Measurements from ENCODE around the gene PTPRO. TPM values are rescaled to one million over a fixed set of nuclear protein-coding genes. Genes with fewer than 3 reads are reported as not detected.
A peak's percentile ranks its signal among the peaks of the same experiment; 100 is the strongest.

Gene PTPRO
- total RNA-seq, 1 donor from 2014 or later: 0.26 TPM

DNA sequence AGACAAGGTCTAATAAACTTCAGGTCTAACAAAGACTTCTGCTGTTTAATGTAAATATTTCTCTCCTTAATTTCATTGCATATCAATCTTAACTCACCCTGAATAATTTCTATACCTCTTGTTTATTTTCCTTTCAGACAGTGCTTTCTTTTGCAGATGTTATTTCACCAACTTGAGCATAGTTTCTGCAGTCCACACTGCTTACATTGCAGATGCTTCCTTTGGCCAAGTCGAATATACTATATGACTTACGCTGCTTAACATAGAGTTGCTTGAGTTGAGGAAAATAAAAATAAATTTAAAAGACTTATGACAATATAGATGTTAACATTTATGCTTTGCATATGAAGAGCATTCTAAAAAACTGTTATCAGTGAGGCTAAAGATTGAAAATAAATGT lies 217.7 kb downstream of the PTPRO start:
- Mint-ChIP-seq H3K36me3 (ENCODE audit: low read depth) (peaks cover 4% of the 10 kb centered on the region), H3K27ac (no peak overlapping the region), H3K27me3 (ENCODE audit: insufficient read depth) (no peaks in the 10 kb centered on the region), H3K4me1 (ENCODE audit: low read depth) (peaks cover 12% of the 10 kb centered on the region), H3K4me3 (no peak overlapping the region), H3K9me3 (no peaks in the 10 kb centered on the region)
- intact Hi-C loops (cut with micrococcal nuclease): no loop called here
- no peak for DNase-seq (ENCODE audit: low spot score)

DNA sequence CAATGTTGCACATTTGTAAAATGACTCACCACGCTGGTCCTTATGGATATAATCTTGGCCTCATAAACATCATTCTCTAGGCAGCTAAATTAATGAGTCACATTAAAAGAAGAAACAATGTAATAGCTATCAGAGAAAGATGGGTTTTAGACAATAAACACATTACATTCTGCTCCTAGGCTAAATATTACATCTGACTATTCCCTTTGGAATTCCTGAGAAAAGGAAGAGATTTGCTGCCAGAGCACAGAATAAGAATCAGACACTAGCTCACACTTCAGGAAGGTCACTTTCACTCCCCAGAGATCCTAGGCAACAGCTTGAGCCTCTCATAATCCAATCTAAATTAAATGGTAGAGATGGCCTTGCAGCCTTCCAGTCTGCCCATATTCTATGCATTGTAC lies 218.2 kb downstream of the PTPRO start:
- Mint-ChIP-seq H3K27ac (no peak overlapping the region), H3K9me3 (no peaks in the 10 kb centered on the region), H3K27me3 (ENCODE audit: insufficient read depth) (no peaks in the 10 kb centered on the region), H3K4me3 (no peak overlapping the region), H3K4me1 (ENCODE audit: low read depth) (peaks cover 17% of the 10 kb centered on the region), H3K36me3 (ENCODE audit: low read depth) (peaks cover 4% of the 10 kb centered on the region)
- no peak for DNase-seq (ENCODE audit: low spot score)
- intact Hi-C loops (cut with micrococcal nuclease): no loop called here

DNA sequence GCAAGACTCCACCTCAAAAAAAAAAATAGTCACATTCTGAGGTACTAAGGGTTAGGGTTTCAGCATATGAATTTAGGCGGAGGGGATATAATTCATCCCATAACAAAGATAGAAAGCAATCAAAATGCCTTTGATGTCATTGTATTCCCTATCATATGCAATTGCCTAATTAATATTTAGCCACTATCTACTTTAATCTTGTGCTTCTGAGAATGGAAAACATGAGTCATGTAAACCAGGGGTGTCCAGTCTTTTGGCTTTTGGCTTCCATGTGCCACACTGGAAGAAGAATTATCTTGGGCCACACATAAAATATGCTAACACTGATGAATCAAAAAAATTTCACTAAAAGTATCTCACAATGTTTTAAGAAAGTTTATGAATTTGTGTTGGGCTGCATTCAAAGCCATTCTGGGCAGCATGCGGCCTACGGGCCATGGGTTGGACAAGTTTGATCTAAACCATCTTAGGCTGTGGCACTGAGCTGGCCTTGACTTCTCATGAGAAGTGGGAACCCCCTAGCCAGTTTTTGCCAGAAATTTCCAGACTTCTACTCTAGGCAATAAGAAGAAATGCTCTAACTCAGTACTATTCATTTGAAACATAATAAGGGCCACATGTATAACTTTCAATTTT lies 219.8 kb downstream of the PTPRO start:
- Mint-ChIP-seq H3K4me1 (ENCODE audit: low read depth) (peaks cover 33% of the 10 kb centered on the region), H3K4me3 (no peak overlapping the region), H3K36me3 (ENCODE audit: low read depth) (peaks cover 4% of the 10 kb centered on the region), H3K27me3 (ENCODE audit: insufficient read depth) (no peaks in the 10 kb centered on the region), H3K27ac (no peak overlapping the region), H3K9me3 (no peaks in the 10 kb centered on the region)
- DNase-seq (ENCODE audit: low spot score): no peak
- intact Hi-C loops (cut with micrococcal nuclease): no loop called here

DNA sequence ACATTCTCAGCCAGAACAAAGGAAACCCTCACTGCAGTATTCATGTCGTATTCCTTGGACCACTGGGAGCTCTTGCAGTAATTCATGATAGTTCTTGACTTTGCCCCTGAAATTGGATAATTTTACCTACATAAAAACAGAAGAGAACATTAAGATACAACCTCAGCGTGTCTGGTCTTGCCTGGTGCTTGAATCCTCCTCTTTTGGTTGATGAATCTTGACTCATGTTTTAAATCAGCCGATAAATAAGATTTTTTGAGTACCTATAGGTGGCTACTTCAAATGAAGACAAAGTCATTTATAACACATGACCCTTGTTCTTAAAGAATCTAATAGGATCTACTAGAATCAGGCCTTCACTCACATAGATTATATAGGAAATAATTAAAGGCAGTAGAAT lies 221.0 kb downstream of the PTPRO start:
- DNase-seq (ENCODE audit: low spot score): no peak
- Mint-ChIP-seq H3K27me3 (ENCODE audit: insufficient read depth) (no peaks in the 10 kb centered on the region), H3K4me3 (no peak overlapping the region), H3K27ac (no peak overlapping the region), H3K9me3 (no peaks in the 10 kb centered on the region), H3K36me3 (ENCODE audit: low read depth) (peaks cover 5% of the 10 kb centered on the region), H3K4me1 (ENCODE audit: low read depth) (peaks cover 45% of the 10 kb centered on the region)
- intact Hi-C loops (cut with micrococcal nuclease): no loop called here

DNA sequence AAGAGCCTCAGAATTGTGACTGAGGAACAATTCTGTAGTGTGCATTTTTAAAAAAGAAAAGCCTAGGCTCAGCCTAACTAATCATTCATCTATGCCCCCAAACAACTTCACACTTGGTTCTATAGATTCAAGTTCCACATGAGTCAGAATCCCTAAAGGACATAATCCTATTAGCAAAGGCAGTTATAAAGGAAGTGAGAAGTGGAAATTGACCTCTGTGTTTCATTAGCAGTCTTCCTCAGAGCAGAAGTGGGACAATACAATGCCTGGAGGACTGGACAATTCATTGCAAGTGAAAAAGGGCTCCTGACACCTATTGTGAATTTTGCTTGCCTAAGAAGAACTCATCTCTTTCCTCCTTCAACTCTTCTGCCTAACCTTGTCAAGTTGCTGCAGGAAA lies 222.3 kb downstream of the PTPRO start:
- peaks cover 2% of the 10 kb centered on the region for H3K9me3 Mint-ChIP-seq
- peaks cover 10% of the 10 kb centered on the region for H3K36me3 Mint-ChIP-seq (ENCODE audit: low read depth)
- H3K27me3 Mint-ChIP-seq (ENCODE audit: insufficient read depth): no peaks in the 10 kb centered on the region
- no peak overlapping the region for H3K4me3 Mint-ChIP-seq
- no peak for DNase-seq (ENCODE audit: low spot score)
- H3K4me1 Mint-ChIP-seq (ENCODE audit: low read depth): peaks cover 44% of the 10 kb centered on the region
- peak overlapping the region; percentile 36 for H3K27ac Mint-ChIP-seq
- intact Hi-C loops (cut with micrococcal nuclease): no loop called here

DNA sequence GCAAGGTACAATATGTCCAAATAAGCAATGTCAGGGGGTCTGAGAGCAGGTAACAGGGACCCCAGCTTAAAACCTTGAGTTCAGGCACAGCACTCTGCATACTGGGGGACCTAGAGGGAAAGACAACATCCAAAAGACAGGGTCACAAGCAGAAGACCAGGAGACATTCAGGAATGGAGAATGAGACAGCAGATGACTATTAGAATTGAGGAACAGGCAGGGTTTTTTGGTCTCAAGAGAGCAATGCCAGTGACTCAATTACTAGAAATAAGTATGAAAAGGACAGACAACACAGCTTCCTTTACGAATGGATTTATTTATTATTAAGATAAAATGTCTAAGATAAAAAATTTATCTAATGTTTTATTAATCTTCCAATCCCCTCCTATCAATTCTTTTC lies 223.0 kb downstream of the PTPRO start:
- Mint-ChIP-seq H3K36me3 (ENCODE audit: low read depth) (peaks cover 14% of the 10 kb centered on the region), H3K27me3 (ENCODE audit: insufficient read depth) (no peaks in the 10 kb centered on the region), H3K9me3 (peaks cover 7% of the 10 kb centered on the region), H3K4me1 (ENCODE audit: low read depth) (peaks cover 44% of the 10 kb centered on the region), H3K27ac (peak overlapping the region; percentile 4), H3K4me3 (peak overlapping the region; percentile 32)
- intact Hi-C loops (cut with micrococcal nuclease): no loop called here
- DNase-seq (ENCODE audit: low spot score): no peak

DNA sequence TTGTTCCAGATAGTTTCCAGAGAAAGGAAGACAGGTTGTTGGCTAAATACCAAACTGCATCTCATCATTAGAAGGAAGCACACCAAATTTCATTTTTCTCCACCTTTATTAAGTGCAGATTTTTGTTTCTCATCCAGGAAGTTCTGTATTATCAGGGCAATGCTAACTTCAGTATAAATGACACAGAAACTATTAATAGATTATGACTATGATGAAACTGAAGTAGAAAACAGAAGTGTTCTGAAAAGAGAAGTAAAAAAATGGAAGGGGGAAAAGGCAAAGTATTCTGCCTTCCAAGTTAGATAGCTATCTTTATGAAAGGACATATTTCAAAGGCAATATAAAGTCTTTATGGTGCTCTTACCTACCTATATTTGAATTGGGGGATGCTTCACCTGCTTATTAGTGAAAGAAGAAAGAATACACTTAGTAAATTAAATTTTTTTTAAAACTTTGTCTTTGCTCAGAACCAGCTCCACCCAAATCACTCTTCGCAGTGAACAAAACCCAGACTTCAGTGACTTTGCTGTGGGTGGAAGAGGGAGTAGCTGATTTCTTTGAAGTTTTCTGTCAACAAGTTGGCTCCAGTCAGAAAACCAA lies 223.9 kb downstream of the PTPRO start:
- Mint-ChIP-seq H3K9me3 (peaks cover 12% of the 10 kb centered on the region), H3K36me3 (ENCODE audit: low read depth) (peaks cover 18% of the 10 kb centered on the region), H3K4me1 (ENCODE audit: low read depth) (peaks cover 44% of the 10 kb centered on the region), H3K27me3 (ENCODE audit: insufficient read depth) (no peaks in the 10 kb centered on the region), H3K27ac (peak overlapping the region; percentile 80), H3K4me3 (peak overlapping the region; percentile 39)
- no peak for DNase-seq (ENCODE audit: low spot score)
- intact Hi-C loops (cut with micrococcal nuclease): loop anchor here (1.0 kb wide), 3 partner anchors 12 to 25 kb away; no protein-coding TSS in a partner anchor

DNA sequence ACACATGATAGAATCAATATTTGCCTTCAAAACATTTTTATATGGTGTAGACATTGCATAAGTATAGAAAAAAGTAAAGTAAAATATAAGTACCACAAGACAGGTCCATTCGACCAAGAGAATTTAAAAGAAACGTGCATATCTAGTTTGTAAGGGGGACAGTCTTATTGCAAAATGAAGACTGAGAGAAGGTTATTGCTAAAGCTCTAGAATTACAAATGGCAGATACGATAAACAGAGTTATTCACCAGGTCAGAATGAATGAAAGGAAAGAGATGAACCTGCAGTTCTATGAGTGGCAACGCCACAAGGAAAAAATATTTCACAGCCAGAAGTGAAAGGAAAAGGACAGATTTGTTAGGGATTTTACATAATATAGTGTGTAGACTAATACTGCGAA lies 224.8 kb downstream of the PTPRO start:
- no peak for DNase-seq (ENCODE audit: low spot score)
- H3K9me3 Mint-ChIP-seq: peaks cover 12% of the 10 kb centered on the region
- H3K4me3 Mint-ChIP-seq: peak overlapping the region; percentile 50
- no peak overlapping the region for H3K27ac Mint-ChIP-seq
- H3K4me1 Mint-ChIP-seq (ENCODE audit: low read depth): peaks cover 44% of the 10 kb centered on the region
- H3K27me3 Mint-ChIP-seq (ENCODE audit: insufficient read depth): no peaks in the 10 kb centered on the region
- intact Hi-C loops (cut with micrococcal nuclease): no loop called here
- H3K36me3 Mint-ChIP-seq (ENCODE audit: low read depth): peaks cover 18% of the 10 kb centered on the region

DNA sequence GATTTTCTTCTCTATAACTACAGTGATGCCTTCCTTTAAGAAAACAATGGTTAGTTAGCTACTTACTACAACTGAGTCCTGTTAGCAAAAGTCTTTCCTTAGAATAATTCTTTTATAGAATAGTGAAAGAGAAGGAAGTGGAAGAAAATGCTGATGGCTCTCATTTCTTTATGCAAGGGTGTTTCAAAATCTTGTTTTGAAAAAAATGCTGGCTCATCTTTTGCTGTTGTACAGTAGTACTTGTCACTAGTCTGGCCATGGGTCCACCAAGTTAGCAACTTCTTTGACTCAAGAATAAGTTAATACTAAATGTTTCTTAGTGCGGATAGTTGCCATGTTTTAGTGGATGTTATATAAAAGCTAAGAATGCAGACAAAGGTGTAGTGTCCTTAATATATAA lies 225.4 kb downstream of the PTPRO start:
- intact Hi-C loops (cut with micrococcal nuclease): no loop called here
- Mint-ChIP-seq H3K27me3 (ENCODE audit: insufficient read depth) (no peaks in the 10 kb centered on the region), H3K36me3 (ENCODE audit: low read depth) (peaks cover 20% of the 10 kb centered on the region), H3K4me3 (peak overlapping the region; percentile 50), H3K27ac (peak overlapping the region; percentile 1), H3K9me3 (peaks cover 12% of the 10 kb centered on the region), H3K4me1 (ENCODE audit: low read depth) (peaks cover 44% of the 10 kb centered on the region)
- DNase-seq (ENCODE audit: low spot score): no peak

DNA sequence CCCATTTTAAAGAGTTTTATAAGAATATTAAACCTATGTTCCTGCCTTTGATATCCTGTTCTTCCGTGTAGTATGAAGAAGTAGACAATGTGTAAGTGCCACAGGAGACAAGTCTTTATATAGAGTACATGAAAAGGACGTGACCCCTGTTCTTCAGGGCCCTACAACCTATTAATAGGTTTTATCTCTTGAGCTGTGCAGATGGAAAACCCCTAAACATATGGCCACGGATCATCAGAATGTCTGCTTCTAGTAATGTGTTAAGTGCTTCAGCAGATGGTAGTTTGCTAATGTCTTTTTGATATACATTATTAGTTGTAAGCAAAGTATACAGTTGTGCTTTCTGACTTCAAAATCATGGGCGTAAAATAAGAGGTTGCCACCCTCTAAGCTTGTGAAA lies 228.5 kb downstream of the PTPRO start:
- peaks cover 42% of the 10 kb centered on the region for H3K4me1 Mint-ChIP-seq (ENCODE audit: low read depth)
- H3K4me3 Mint-ChIP-seq: no peak overlapping the region
- DNase-seq (ENCODE audit: low spot score): no peak
- H3K27ac Mint-ChIP-seq: no peak overlapping the region
- H3K36me3 Mint-ChIP-seq (ENCODE audit: low read depth): peaks cover 16% of the 10 kb centered on the region
- peaks cover 12% of the 10 kb centered on the region for H3K9me3 Mint-ChIP-seq
- no peaks in the 10 kb centered on the region for H3K27me3 Mint-ChIP-seq (ENCODE audit: insufficient read depth)
- intact Hi-C loops (cut with micrococcal nuclease): no loop called here

DNA sequence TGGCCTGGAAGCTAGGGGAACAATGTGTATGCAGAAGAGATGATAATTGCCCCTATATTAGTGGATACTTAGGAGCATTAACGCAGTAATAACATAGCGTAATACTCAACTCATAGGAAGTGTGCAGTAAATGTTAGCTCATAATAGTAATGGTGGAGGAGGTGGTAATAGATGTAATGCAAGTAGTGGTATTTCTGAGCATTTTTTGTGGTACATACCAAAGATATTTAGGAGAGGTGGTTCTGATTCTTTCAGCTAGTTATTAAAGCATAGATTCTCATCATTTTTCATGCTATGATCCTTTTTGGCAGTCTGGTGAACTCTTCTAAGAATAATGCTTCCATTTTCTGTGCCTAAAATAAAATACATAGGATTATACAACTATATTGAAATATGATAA lies 233.1 kb downstream of the PTPRO start:
- H3K36me3 Mint-ChIP-seq (ENCODE audit: low read depth): peaks cover 15% of the 10 kb centered on the region
- no peak overlapping the region for H3K4me3 Mint-ChIP-seq
- peaks cover 28% of the 10 kb centered on the region for H3K4me1 Mint-ChIP-seq (ENCODE audit: low read depth)
- H3K27ac Mint-ChIP-seq: no peak overlapping the region
- DNase-seq (ENCODE audit: low spot score): no peak
- H3K27me3 Mint-ChIP-seq (ENCODE audit: insufficient read depth): no peaks in the 10 kb centered on the region
- peaks cover 7% of the 10 kb centered on the region for H3K9me3 Mint-ChIP-seq
- intact Hi-C loops (cut with micrococcal nuclease): no loop called here

DNA sequence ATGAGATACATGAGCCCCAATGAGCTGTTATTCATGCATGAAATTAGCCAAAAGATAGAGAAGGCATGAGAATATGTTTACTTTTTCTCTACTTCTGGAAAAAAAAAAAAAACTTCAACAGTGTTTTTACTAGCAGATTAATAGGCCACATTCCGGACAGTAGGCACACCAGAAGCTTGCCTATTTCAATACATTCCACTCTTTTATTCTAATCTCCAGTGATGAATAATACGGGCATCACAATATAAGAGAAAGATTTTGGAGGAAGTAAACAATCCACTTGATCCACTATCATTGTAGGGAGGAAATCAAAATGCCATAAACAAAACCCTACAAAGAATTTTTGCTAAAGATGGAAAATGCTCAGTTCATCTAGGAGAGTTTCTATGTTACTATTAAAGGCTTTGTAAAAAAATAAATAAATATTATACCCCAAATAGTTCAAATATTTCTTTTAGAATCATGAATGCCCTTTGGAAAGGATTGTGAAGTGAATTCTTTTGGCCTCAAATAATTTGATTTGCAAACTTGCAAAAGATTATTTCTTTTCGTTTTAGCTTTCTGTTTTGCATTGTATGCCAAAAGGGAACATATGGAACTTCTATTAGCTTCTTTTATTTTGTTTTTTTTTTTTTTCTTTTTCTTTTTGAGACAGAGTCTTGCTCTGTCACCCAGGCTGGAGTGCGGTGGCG lies 234.2 kb downstream of the PTPRO start:
- intact Hi-C loops (cut with micrococcal nuclease): no loop called here
- H3K4me1 Mint-ChIP-seq (ENCODE audit: low read depth): peaks cover 39% of the 10 kb centered on the region
- H3K4me3 Mint-ChIP-seq: no peak overlapping the region
- no peaks in the 10 kb centered on the region for H3K27me3 Mint-ChIP-seq (ENCODE audit: insufficient read depth)
- no peak for DNase-seq (ENCODE audit: low spot score)
- H3K9me3 Mint-ChIP-seq: peaks cover 3% of the 10 kb centered on the region
- no peak overlapping the region for H3K27ac Mint-ChIP-seq
- peaks cover 11% of the 10 kb centered on the region for H3K36me3 Mint-ChIP-seq (ENCODE audit: low read depth)

DNA sequence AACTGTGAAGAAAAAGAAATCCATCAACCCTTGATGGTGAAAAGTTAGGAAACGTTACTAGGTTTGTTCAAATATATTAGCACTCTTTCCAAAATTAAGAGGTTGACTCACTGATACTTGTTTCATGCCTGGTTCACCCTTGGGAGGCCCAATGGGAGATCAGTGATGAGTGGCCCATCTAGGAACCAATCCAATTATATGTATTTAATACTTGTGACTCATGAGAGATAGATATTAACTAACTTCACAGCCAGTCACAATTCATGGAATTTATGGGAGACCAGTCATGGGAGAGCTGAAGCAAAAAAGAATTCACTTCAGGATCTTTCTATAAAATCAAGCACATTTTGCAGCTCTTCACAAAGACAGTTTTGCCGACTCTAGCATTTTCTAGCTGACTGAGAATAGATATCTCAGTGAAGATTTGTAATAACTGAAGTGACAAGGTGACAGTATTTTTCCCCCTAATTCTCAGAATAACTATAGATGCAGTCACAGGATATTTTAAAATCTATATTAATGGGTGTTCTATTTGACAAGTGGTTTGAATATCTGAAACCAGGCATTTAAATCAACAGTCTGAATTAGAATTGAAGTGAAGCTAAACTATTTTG lies 236.7 kb downstream of the PTPRO start:
- intact Hi-C loops (cut with micrococcal nuclease): no loop called here
- peaks cover 13% of the 10 kb centered on the region for H3K36me3 Mint-ChIP-seq (ENCODE audit: low read depth)
- no peak overlapping the region for H3K27ac Mint-ChIP-seq
- H3K4me1 Mint-ChIP-seq (ENCODE audit: low read depth): peaks cover 51% of the 10 kb centered on the region
- H3K9me3 Mint-ChIP-seq: peaks cover 6% of the 10 kb centered on the region
- H3K27me3 Mint-ChIP-seq (ENCODE audit: insufficient read depth): no peaks in the 10 kb centered on the region
- no peak overlapping the region for H3K4me3 Mint-ChIP-seq
- no peak for DNase-seq (ENCODE audit: low spot score)
